ENCODE data around the gene C12orf76.

- no peak for TF ChIP-seq POLR2A (IDR thresholded peaks at IDR 0.05)
- TF ChIP-seq CTCF (IDR thresholded peaks at IDR 0.05), result no peak
- no peak for TF ChIP-seq EP300 (IDR thresholded peaks at IDR 0.05)
These were observed 25.8 kb upstream of the C12orf76 start for GRCh38 chr12:110074089-110074488.

Data from tibial nerve (tissue), 4 donors.